Lung (tissue), 12 donors: Measurements from ENCODE around the gene KIFAP3. TPM values are rescaled to one million over a fixed set of nuclear protein-coding genes. Genes with fewer than 3 reads are reported as not detected.

ENCODE experiments used
- ATAC-seq: fragments of 200-7000 bp; cut with Tn5 transposase; one replicate; pipeline ENCODE4 v1.9.1; 2020; ENCODE audit warnings: moderate number of reproducible peaks; ENCODE audit not compliant: insufficient read depth, low FRiP score
- DNase-seq, 3 donors: peaks; one replicate each; pipeline ENCODE4 v3.0.0-alpha.2; 2013 to 2017
- H3K27ac ChIP-seq, 2 donors: one replicate each; pipeline ENCODE4 v1.5.1; 2013; ENCODE audit warnings: mild to moderate bottlenecking in 2 of 2, moderate library complexity in 2 of 2, control low read depth in 1 of 2, inconsistent platforms in 1 of 2, low read depth in 1 of 2, low read length in 1 of 2
- H3K27me3 ChIP-seq, 3 donors: one replicate each; pipeline ENCODE4 v1.5.1; 2013; ENCODE audit warnings: low read length in 2 of 3; ENCODE audit not compliant: control insufficient read depth in 3 of 3, insufficient read depth in 3 of 3
- H3K36me3 ChIP-seq, 4 donors: one replicate each; pipeline ENCODE4 v1.5.1; 2013; ENCODE audit warnings: low read length in 4 of 4, mild to moderate bottlenecking in 1 of 4, moderate library complexity in 1 of 4; ENCODE audit not compliant: control insufficient read depth in 4 of 4, insufficient read depth in 4 of 4
- H3K4me1 ChIP-seq, 5 donors: one replicate each; pipeline ENCODE4 v1.5.1; 2013; ENCODE audit warnings: low read length in 5 of 5, mild to moderate bottlenecking in 2 of 5, moderate library complexity in 1 of 5; ENCODE audit not compliant: control insufficient read depth in 5 of 5, insufficient read depth in 5 of 5
- H3K4me3 ChIP-seq: one replicate; pipeline ENCODE4 v1.5.1; 2013; ENCODE audit warnings: mild to moderate bottlenecking, control low read depth, moderate library complexity
- H3K9ac ChIP-seq, 2 donors: one replicate each; pipeline ENCODE4 v1.5.1; 2013; ENCODE audit warnings: low read length in 2 of 2, control low read depth in 1 of 2; ENCODE audit not compliant: insufficient read depth in 1 of 2
- H3K9me3 ChIP-seq, 4 donors: one replicate each; pipeline ENCODE4 v1.5.1; 2013; ENCODE audit warnings: low read length in 3 of 4, mild to moderate bottlenecking in 1 of 4, moderate library complexity in 1 of 4; ENCODE audit not compliant: control insufficient read depth in 4 of 4, insufficient read depth in 3 of 4
- CTCF ChIP-seq: IDR thresholded peaks from 2 replicates; pipeline ENCODE4 v1.5.1; 2012; ENCODE audit warnings: mild to moderate bottlenecking; ENCODE audit errors: control extremely low read depth, extremely low read depth
- WGBS, 2 donors: extraction: QIAGEN DNeasy Blood & Tissue Kit; methylation state at CpG; one replicate each; pipeline ENCODE4 v1.1.7; 2013; 5-methylcytosine and 5-hydroxymethylcytosine counted together
- polyA plus RNA-seq, 2 donors: library from polyadenylated mRNA; stranded (reverse); fragments of 200-250 nt; gene quantifications; one replicate each; pipeline ENCODE4 v1.2.1, GENCODE V29; 2013
- total RNA-seq, 2 donors: library from RNA; depleted of rRNA in 1 of 2; stranded (reverse); fragments of >200 nt in 1 of 2; gene quantifications; one replicate each; pipeline ENCODE4 v1.2.1, GENCODE V29; 2014 to 2021
- donor health status: control.
- donor health status: control.
- donor health status: Bipolar disorder and iron deficiency.
- donor health status: healthy.
- donor health status: DM: yes; HTN: yes; CAD: no.

The KIFAP3 gene
- total and polyA plus RNA-seq, 4 donors: 11.5 to 48.4 (median 17.3) TPM

- DNase-seq: no peak
- peaks cover 0 to 11% (median 8%) of the 10 kb centered on the region in 4 donors for H3K36me3 ChIP-seq
- ATAC-seq: no peak
- 89 to 90% methylated on average over 3 of the region's 3 CpGs for WGBS, 2 donors
- no peak overlapping the region for H3K27ac ChIP-seq
- no peaks in the 10 kb centered on the region for H3K27me3 ChIP-seq
- H3K9ac ChIP-seq: no peak overlapping the region
- H3K4me1 ChIP-seq: peaks cover 0 to 4% (median 0%) of the 10 kb centered on the region in 5 donors
- no peak for TF ChIP-seq CTCF
- H3K9me3 ChIP-seq: peaks cover 0 to 3% (median 0%) of the 10 kb centered on the region in 4 donors
- no peak overlapping the region for H3K4me3 ChIP-seq
Measured at GRCh38 chr1:170049176-170049800, 25.2 kb downstream of the KIFAP3 start.

GRCh38 chr1:170048515-170048914 lies 26.0 kb downstream of the KIFAP3 start:
- Histone ChIP-seq H3K9me3 (peaks cover 0 to 3% (median 0%) of the 10 kb centered on the region in 4 donors), H3K9ac (no peak overlapping the region), H3K36me3 (peaks cover 0 to 16% (median 9%) of the 10 kb centered on the region in 4 donors), H3K4me1 (peaks cover 0 to 6% (median 0%) of the 10 kb centered on the region in 5 donors), H3K27ac (no peak overlapping the region), H3K27me3 (no peaks in the 10 kb centered on the region), H3K4me3 (no peak overlapping the region)
- no peak for DNase-seq
- TF ChIP-seq CTCF: no peak
- WGBS, 2 donors: 97 to 99% methylated on average over 7 of the region's 7 CpGs
- ATAC-seq: no peak

GRCh38 chr1:170044187-170044586 lies 30.3 kb downstream of the KIFAP3 start:
- H3K4me3 ChIP-seq: no peak overlapping the region
- no peak for TF ChIP-seq CTCF
- H3K9me3 ChIP-seq: no peaks in the 10 kb centered on the region
- DNase-seq: no peak
- ATAC-seq: no peak
- H3K36me3 ChIP-seq: peaks cover 5 to 17% (median 9%) of the 10 kb centered on the region in 4 donors
- H3K27me3 ChIP-seq: no peaks in the 10 kb centered on the region
- H3K27ac ChIP-seq: peak overlapping the region in 1 of 2 donors; percentile 23
- H3K4me1 ChIP-seq: peaks cover 0 to 6% (median 0%) of the 10 kb centered on the region in 5 donors
- no peak overlapping the region for H3K9ac ChIP-seq
